ENCODE results near the gene SOWAHD. TPM values are rescaled to one million over a fixed set of nuclear protein-coding genes. Genes with fewer than 3 reads are reported as not detected.

SOWAHD gene
- total RNA-seq, 1 experiment from 2014 or later: 1.1 TPM

DNA sequence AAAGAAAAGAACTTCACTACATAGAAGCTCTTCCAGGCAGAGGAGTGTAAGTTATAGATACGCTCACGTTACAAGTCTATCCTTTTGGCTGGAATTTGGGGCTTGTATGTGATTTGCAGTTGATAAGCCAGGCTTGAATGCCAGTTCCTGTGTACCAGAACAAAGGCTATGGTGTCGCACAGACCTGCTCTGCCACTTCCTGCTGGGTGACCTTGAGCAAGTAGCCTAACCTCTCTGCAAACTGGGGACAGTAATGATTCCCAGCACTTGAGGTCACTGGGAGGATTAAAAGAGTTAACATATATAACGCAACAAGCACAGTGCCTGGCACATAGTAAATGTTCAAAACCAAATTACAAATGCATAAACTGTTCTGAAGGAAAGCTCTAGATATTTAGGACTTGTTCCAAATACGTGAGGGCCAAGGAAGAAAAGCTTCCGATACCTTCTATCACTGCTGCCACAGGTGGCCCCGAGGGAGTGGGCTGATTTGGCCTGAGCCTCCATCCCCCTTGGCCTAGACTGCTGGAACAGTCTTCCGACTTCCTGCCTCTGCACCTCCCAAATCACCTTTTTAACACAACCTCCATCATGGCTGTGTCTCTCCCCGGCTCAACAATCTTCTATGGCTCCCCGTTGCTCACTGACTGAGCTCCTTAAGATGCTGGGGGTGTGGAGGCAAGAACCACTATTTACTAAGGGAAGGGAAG, 1.3 kb upstream of the SOWAHD start:
- no peaks in the 10 kb centered on the region for H3K9me3 ChIP-seq (ENCODE audit: control insufficient read depth in 1 of 2, insufficient read depth in 1 of 2, low read depth in 1 of 2, low read length in 2 of 2)

More for the DNA sequence above, 1.3 kb upstream of the SOWAHD start:
- H4K20me1 ChIP-seq (ENCODE audit: insufficient read depth): no peaks in the 10 kb centered on the region
- no peak for DNase-seq (ENCODE audit: low read depth, low spot score)
- H3K79me2 ChIP-seq (ENCODE audit: insufficient read depth, low read length): no peaks in the 10 kb centered on the region
- H3K9me2 ChIP-seq (ENCODE audit: insufficient read depth): no peaks in the 10 kb centered on the region
- no peak for TF ChIP-seq RAD21 (IDR thresholded peaks at IDR 0.05; ENCODE audit: low read depth)
- TF ChIP-seq FOSL1 (IDR thresholded peaks at IDR 0.05; ENCODE audit: low read depth): no peak
- TF ChIP-seq TCF7L2 (IDR thresholded peaks at IDR 0.05; ENCODE audit: borderline replicate concordance, extremely low read depth, insufficient read depth, insufficient read length): no peak
- TF ChIP-seq CTCF (IDR thresholded peaks at IDR 0.05 in 2 of 3, conservative IDR thresholded peaks at IDR 0.05 in 1 of 3; ENCODE audit: borderline replicate concordance in 1 of 3, insufficient read depth in 1 of 3, low read depth in 2 of 3, low read length in 2 of 3): no peak
- TF ChIP-seq ZFX (IDR thresholded peaks at IDR 0.05): no peak
- no peak for TF ChIP-seq CEBPB (IDR thresholded peaks at IDR 0.05; ENCODE audit: low read depth)
- no peak for TF ChIP-seq EZH2phosphoT487 (IDR thresholded peaks at IDR 0.05; ENCODE audit: borderline replicate concordance)
- TF ChIP-seq, protein P1, sequence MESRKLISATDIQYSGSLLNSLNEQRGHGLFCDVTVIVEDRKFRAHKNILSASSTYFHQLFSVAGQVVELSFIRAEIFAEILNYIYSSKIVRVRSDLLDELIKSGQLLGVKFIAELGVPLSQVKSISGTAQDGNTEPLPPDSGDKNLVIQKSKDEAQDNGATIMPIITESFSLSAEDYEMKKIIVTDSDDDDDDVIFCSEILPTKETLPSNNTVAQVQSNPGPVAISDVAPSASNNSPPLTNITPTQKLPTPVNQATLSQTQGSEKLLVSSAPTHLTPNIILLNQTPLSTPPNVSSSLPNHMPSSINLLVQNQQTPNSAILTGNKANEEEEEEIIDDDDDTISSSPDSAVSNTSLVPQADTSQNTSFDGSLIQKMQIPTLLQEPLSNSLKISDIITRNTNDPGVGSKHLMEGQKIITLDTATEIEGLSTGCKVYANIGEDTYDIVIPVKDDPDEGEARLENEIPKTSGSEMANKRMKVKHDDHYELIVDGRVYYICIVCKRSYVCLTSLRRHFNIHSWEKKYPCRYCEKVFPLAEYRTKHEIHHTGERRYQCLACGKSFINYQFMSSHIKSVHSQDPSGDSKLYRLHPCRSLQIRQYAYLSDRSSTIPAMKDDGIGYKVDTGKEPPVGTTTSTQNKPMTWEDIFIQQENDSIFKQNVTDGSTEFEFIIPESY (IDR thresholded peaks at IDR 0.05; ENCODE audit: extremely low read depth, insufficient replicate concordance, low read length): no peak
- no peak for TF ChIP-seq EZH2 (IDR thresholded peaks at IDR 0.05)
- no peak for TF ChIP-seq CBX3 (IDR thresholded peaks at IDR 0.05; ENCODE audit: low read depth)
- TF ChIP-seq, protein P2, sequence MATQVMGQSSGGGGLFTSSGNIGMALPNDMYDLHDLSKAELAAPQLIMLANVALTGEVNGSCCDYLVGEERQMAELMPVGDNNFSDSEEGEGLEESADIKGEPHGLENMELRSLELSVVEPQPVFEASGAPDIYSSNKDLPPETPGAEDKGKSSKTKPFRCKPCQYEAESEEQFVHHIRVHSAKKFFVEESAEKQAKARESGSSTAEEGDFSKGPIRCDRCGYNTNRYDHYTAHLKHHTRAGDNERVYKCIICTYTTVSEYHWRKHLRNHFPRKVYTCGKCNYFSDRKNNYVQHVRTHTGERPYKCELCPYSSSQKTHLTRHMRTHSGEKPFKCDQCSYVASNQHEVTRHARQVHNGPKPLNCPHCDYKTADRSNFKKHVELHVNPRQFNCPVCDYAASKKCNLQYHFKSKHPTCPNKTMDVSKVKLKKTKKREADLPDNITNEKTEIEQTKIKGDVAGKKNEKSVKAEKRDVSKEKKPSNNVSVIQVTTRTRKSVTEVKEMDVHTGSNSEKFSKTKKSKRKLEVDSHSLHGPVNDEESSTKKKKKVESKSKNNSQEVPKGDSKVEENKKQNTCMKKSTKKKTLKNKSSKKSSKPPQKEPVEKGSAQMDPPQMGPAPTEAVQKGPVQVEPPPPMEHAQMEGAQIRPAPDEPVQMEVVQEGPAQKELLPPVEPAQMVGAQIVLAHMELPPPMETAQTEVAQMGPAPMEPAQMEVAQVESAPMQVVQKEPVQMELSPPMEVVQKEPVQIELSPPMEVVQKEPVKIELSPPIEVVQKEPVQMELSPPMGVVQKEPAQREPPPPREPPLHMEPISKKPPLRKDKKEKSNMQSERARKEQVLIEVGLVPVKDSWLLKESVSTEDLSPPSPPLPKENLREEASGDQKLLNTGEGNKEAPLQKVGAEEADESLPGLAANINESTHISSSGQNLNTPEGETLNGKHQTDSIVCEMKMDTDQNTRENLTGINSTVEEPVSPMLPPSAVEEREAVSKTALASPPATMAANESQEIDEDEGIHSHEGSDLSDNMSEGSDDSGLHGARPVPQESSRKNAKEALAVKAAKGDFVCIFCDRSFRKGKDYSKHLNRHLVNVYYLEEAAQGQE (IDR thresholded peaks at IDR 0.05; ENCODE audit: low read depth): no peak
- TF ChIP-seq, protein P3, sequence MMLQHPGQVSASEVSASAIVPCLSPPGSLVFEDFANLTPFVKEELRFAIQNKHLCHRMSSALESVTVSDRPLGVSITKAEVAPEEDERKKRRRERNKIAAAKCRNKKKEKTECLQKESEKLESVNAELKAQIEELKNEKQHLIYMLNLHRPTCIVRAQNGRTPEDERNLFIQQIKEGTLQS (IDR thresholded peaks at IDR 0.05): no peak
- no peak for TF ChIP-seq SRF (IDR thresholded peaks at IDR 0.05; ENCODE audit: low read depth)
- TF ChIP-seq JUND (IDR thresholded peaks at IDR 0.05): no peak
- TF ChIP-seq POLR2AphosphoS5 (IDR thresholded peaks at IDR 0.05; ENCODE audit: low read depth, low read length): no peak
- no peak for TF ChIP-seq SP1 (IDR thresholded peaks at IDR 0.05; ENCODE audit: low read depth)
- no peak for TF ChIP-seq SIN3A (IDR thresholded peaks at IDR 0.05; ENCODE audit: low read depth)
- TF ChIP-seq, protein P4, sequence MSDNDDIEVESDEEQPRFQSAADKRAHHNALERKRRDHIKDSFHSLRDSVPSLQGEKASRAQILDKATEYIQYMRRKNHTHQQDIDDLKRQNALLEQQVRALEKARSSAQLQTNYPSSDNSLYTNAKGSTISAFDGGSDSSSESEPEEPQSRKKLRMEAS (IDR thresholded peaks at IDR 0.05): no peak
- H3K27ac ChIP-seq (ENCODE audit: low read depth, low read length): no peak overlapping the region
- H2AFZ ChIP-seq (ENCODE audit: low read depth, low read length, poor library complexity, severe bottlenecking): no peak overlapping the region
- H3K4me1 ChIP-seq (ENCODE audit: control insufficient read depth in 1 of 2, insufficient read depth in 2 of 2, low read length in 2 of 2): peaks cover 3 to 20% of the 10 kb centered on the region in 2 experiments; a peak in 3 of 4 replicates
- H3K9ac ChIP-seq (ENCODE audit: low read length): 0 out of 2 replicates have a peak overlapping the region, but pooled peaks have one; percentile 55
- BruUV-seq (replicated peaks): no TSS peak
- peak overlapping the region in 1 of 2 experiments; percentile 60; a peak in 2 of 4 replicates for H3K4me3 ChIP-seq (replicated peaks in 1 of 2; ENCODE audit: low read depth in 1 of 2, low read length in 2 of 2)
- intact Hi-C loops (cut with micrococcal nuclease): loop anchor here (10.0 kb wide), 1 partner anchor 242 kb away; no protein-coding TSS in a partner anchor
- H3K27me3 ChIP-seq (ENCODE audit: insufficient read depth, low read length): no peaks in the 10 kb centered on the region
- ChIA-PET POLR2A (no interaction called here), CTCF (interaction anchor here (1.6 kb wide), 1 partner anchor 245 kb away, joined by 4 read pairs; no protein-coding TSS in a partner anchor), RAD21 (ENCODE audit: low non-redundant PET in 1 of 2, low total read pairs in 2 of 2, uncharacterized antibody in 2 of 2, unreplicated experiment in 2 of 2) (no interaction called here)
- peak overlapping the region; percentile 84 for H3K4me2 ChIP-seq (ENCODE audit: low read length)
- no peak for ATAC-seq
- H3K36me3 ChIP-seq (ENCODE audit: control insufficient read depth in 1 of 2, insufficient read depth in 2 of 2, low read length in 2 of 2): no peaks in the 10 kb centered on the region
